GM12872 (cell line): Measurements from ENCODE around the gene HDAC5.

Experiments
- CTCF ChIP-seq: IDR thresholded peaks from 3 replicates; pipeline ENCODE4 v1.5.1; 2011; ENCODE audit warnings: low read depth, mild to moderate bottlenecking, low read length, moderate library complexity; ENCODE audit not compliant: insufficient read depth

Gene HDAC5

GRCh38 chr17:44128383-44128782, 4.9 kb upstream of the HDAC5 start:
- TF ChIP-seq CTCF = no peak

- no peak for TF ChIP-seq CTCF
Measured at GRCh38 chr17:44124118-44124438, 637 bp upstream of the HDAC5 start.

- no peak for TF ChIP-seq CTCF
Measured at GRCh38 chr17:44122816-44123355, 555 bp downstream of the HDAC5 start.

- no peak for TF ChIP-seq CTCF
Measured at GRCh38 chr17:44121997-44122815, 1.2 kb downstream of the HDAC5 start.

- TF ChIP-seq CTCF = no peak
Measured at GRCh38 chr17:44120851-44121605, 2.4 kb downstream of the HDAC5 start.

GRCh38 chr17:44119798-44120197, 3.6 kb downstream of the HDAC5 start:
- TF ChIP-seq CTCF = no peak

GRCh38 chr17:44119062-44119461, 4.4 kb downstream of the HDAC5 start:
- TF ChIP-seq CTCF = no peak
